Mesendoderm (in vitro differentiated cells): Measurements from ENCODE around the gene ELOB.

Experiments
- DNase-seq: peaks from one replicate; pipeline ENCODE4 v3.0.0; 2013
- H2AK5ac ChIP-seq: 2 replicates; pipeline ENCODE4 v1.6.1; 2013; ENCODE audit warnings: low read length, inconsistent platforms
- H2BK120ac ChIP-seq: 2 replicates; pipeline ENCODE4 v1.6.1; 2013; ENCODE audit warnings: low read depth, mild to moderate bottlenecking, low read length, moderate library complexity, mixed read lengths
- H2BK15ac ChIP-seq: replicated peaks from 2 replicates; pipeline ENCODE4 v1.6.1; 2013; ENCODE audit warnings: low read depth, mild to moderate bottlenecking, moderate library complexity
- H2BK5ac ChIP-seq: 2 replicates; pipeline ENCODE4 v1.6.1; 2013; ENCODE audit warnings: low read length, inconsistent platforms
- H3K18ac ChIP-seq: 2 replicates; pipeline ENCODE4 v1.6.1; 2013; ENCODE audit warnings: mild to moderate bottlenecking, low read length, mixed read lengths
- H3K23ac ChIP-seq: one replicate; pipeline ENCODE4 v1.6.1; 2013; ENCODE audit warnings: low read length
- H3K27ac ChIP-seq: 2 replicates; pipeline ENCODE4 v1.5.1; 2013; ENCODE audit warnings: low read depth, mild to moderate bottlenecking, inconsistent platforms, low read length, moderate library complexity
- H3K27me3 ChIP-seq: 2 replicates; pipeline ENCODE4 v1.6.1; 2013; ENCODE audit warnings: low read length, control low read depth, mild to moderate bottlenecking, inconsistent platforms; ENCODE audit not compliant: insufficient read depth, poor library complexity
- H3K36me3 ChIP-seq: 2 replicates; pipeline ENCODE4 v1.6.1; 2013; ENCODE audit warnings: low read length, inconsistent platforms; ENCODE audit not compliant: control insufficient read depth, insufficient read depth
- H3K4ac ChIP-seq: one replicate; pipeline ENCODE4 v1.6.1; 2013; ENCODE audit warnings: low read depth, mild to moderate bottlenecking, low read length, moderate library complexity
- H3K4me1 ChIP-seq: 2 replicates; pipeline ENCODE4 v1.6.1; 2013; ENCODE audit warnings: low read depth, low read length, inconsistent platforms; ENCODE audit not compliant: control insufficient read depth
- H3K4me2 ChIP-seq: 2 replicates; pipeline ENCODE4 v1.6.1; 2013; ENCODE audit warnings: low read length
- H3K4me3 ChIP-seq: 2 replicates; pipeline ENCODE4 v1.5.1; 2013; ENCODE audit warnings: mild to moderate bottlenecking, low read length
- H3K56ac ChIP-seq: one replicate; pipeline ENCODE4 v1.6.1; 2013; ENCODE audit warnings: low read length
- H3K79me1 ChIP-seq: 2 replicates; pipeline ENCODE4 v1.6.1; 2013; ENCODE audit warnings: low read length, inconsistent platforms
- H3K79me2 ChIP-seq: 2 replicates; pipeline ENCODE4 v1.6.1; 2013; ENCODE audit warnings: mild to moderate bottlenecking, low read length; ENCODE audit not compliant: control insufficient read depth, insufficient read depth
- H3K9ac ChIP-seq: 2 replicates; pipeline ENCODE4 v1.6.1; 2013; ENCODE audit warnings: low read length, inconsistent platforms
- H4K5ac ChIP-seq: one replicate; pipeline ENCODE4 v1.6.1; 2013; ENCODE audit warnings: low read length
- H4K8ac ChIP-seq: one replicate; pipeline ENCODE4 v1.6.1; 2013; ENCODE audit warnings: low read depth, mild to moderate bottlenecking, control low read depth, low read length, moderate library complexity
- whole genome bisulfite sequencing: extraction: QIAGEN DNeasy Blood & Tissue Kit; methylation state at CpG from one replicate; pipeline ENCODE4 v1.1.7; 2013; ENCODE audit warnings: low lambda C conversion rate, missing lambda C conversion rate; ENCODE audit not compliant: insufficient coverage; ENCODE audit errors: extremely low coverage; 5-methylcytosine and 5-hydroxymethylcytosine counted together

The ELOB gene

DNA sequence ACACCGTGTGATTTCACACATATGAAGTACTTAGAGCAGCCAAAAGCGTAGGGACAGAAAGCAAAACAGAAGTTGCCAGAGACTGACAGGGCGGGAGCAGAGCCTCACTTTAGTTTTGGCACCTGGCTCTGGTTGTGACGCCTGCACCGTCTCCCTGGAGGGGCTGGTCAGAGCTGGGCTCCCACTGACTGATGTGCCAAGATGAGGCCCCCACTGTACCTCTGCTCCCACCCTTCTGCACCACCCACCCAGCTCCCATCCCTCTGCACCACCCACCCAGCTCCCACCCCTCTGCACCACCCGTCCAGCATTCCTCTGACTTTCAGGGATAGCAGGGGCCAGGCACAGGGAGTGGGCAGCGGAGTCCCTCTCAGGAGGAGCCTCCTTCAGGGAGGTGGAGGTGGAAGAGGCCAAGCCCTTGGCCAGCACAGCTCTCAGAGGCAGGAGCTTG, 36.7 kb upstream of the ELOB start:
- H2BK120ac ChIP-seq = no peak overlapping the region
- H3K79me2 ChIP-seq = no peaks in the 10 kb centered on the region
- no peak overlapping the region for H2BK5ac ChIP-seq
- no peak overlapping the region for H3K4me3 ChIP-seq
- H3K56ac ChIP-seq = no peak overlapping the region
- H3K4me1 ChIP-seq = no peaks in the 10 kb centered on the region
- H4K5ac ChIP-seq = no peak overlapping the region
- no peak overlapping the region for H3K4ac ChIP-seq
- no peak overlapping the region for H3K18ac ChIP-seq
- no CpG with 5 or more reads among the region's 7 CpGs for WGBS
- no peak overlapping the region for H3K9ac ChIP-seq
- H2BK15ac ChIP-seq = no peak overlapping the region
- DNase-seq = no peak
- H3K4me2 ChIP-seq = no peak overlapping the region
- H3K27me3 ChIP-seq = no peaks in the 10 kb centered on the region
- no peaks in the 10 kb centered on the region for H3K79me1 ChIP-seq
- no peaks in the 10 kb centered on the region for H3K36me3 ChIP-seq
- H3K23ac ChIP-seq = no peak overlapping the region
- no peak overlapping the region for H2AK5ac ChIP-seq
- no peak overlapping the region for H4K8ac ChIP-seq
- H3K27ac ChIP-seq = no peak overlapping the region

DNA sequence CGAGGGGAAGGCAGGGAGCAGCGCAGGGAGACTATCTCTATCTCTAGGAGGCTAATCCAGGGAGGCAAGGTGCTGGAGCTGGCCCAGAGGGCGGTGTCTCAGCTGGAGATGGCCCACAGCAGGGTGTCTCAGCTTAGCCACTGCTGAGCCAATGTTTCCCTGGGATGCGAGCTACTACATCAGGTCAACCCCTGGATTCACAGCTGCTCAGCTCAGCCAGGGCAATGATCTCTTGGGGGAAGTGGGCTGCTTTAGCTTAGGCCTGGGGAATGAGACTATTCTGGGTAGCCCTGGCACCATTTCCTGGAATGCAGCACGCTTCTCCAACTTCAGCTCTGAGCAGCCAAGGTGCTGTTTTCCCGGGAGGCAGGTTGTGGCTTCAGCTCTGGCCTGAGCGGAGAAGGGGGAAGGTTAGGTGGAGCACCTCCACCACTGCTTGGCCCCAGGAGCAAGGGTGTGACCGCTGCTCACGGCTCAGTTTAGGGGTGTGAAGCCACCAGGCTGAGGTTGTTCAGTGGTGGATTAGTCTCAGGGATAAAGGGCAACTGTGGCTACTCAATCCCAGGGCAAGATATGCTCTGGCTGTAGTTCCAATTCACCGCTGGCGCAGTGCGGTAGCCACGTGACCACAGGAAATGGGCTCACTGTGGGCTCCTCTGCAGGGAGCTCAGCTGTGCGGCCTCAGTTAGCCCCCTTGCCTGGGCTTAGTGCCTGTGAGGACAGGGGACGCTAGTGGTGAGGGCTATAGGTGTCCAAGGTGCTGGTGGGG, 34.8 kb upstream of the ELOB start:
- Histone ChIP-seq H2BK120ac (no peak overlapping the region), H3K79me2 (no peaks in the 10 kb centered on the region), H3K4me1 (no peaks in the 10 kb centered on the region), H3K4me2 (no peak overlapping the region), H2BK5ac (no peak overlapping the region), H3K4ac (no peak overlapping the region), H3K36me3 (no peaks in the 10 kb centered on the region), H3K27me3 (no peaks in the 10 kb centered on the region), H3K18ac (no peak overlapping the region), H4K8ac (no peak overlapping the region), H4K5ac (no peak overlapping the region), H3K56ac (no peak overlapping the region), H3K79me1 (no peaks in the 10 kb centered on the region), H2AK5ac (no peak overlapping the region), H3K27ac (no peak overlapping the region), H3K9ac (no peak overlapping the region), H2BK15ac (no peak overlapping the region), H3K23ac (no peak overlapping the region), H3K4me3 (no peak overlapping the region)
- no peak for DNase-seq
- WGBS = no CpG with 5 or more reads among the region's 15 CpGs

DNA sequence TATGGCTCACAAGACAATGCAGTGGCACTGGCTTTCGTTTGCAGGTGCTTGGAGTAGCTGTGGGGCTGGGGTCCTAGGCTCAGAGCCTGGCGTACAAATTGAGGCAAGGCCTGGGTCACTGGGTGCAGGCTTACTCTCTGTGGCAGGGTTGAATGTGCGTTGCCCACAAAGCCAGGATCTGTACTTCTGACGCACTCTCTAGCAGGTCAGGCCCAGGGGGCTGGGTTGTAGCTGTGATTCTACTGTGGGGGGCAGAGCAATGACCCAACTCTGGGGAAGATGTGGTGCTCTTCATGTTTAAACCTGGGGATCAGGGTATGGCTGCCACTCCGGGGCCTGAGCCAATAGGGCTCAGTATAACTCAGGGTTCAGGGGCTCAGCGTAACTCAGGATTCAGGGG, 33.6 kb upstream of the ELOB start:
- no peaks in the 10 kb centered on the region for H3K27me3 ChIP-seq
- H4K5ac ChIP-seq = no peak overlapping the region
- no peaks in the 10 kb centered on the region for H3K79me2 ChIP-seq
- H3K4ac ChIP-seq = no peak overlapping the region
- no peaks in the 10 kb centered on the region for H3K4me1 ChIP-seq
- no peak overlapping the region for H3K18ac ChIP-seq
- H3K9ac ChIP-seq = no peak overlapping the region
- H3K4me2 ChIP-seq = no peak overlapping the region
- H2BK15ac ChIP-seq = no peak overlapping the region
- H2AK5ac ChIP-seq = no peak overlapping the region
- H3K56ac ChIP-seq = no peak overlapping the region
- no peak overlapping the region for H3K23ac ChIP-seq
- no peak overlapping the region for H3K4me3 ChIP-seq
- no peak overlapping the region for H2BK120ac ChIP-seq
- WGBS = no CpG with 5 or more reads among the region's 6 CpGs
- DNase-seq = no peak
- no peaks in the 10 kb centered on the region for H3K79me1 ChIP-seq
- no peak overlapping the region for H2BK5ac ChIP-seq
- H4K8ac ChIP-seq = no peak overlapping the region
- no peak overlapping the region for H3K27ac ChIP-seq
- H3K36me3 ChIP-seq = no peaks in the 10 kb centered on the region

DNA sequence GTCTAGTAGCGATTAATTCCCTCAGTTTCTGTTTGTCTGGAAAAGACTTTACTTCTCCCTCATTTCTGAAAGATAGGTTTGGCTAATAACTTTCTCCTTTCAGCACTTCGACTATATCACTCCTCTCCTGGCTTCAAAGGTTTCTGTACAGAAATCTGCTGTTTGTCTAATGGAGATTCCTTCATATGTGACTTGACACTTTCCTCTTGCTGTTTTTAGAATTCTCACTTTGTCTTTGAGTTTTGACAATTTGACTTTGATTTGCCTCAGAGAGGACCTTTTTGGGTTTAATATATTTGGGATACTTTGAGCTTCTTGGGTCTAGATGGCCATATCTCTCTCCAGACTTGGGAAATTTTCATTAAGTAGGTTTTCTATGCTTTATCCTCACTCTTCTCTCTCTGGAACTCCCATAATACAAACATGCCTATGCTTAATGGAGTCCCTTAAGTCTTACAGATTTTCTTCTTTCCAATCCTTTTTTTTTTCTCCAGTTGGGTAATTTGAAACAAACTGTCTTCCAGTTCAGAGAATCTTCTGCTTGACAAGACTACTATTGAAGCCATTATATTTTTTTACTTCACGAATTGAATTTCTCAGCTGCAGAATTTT, 32.2 kb upstream of the ELOB start:
- Histone ChIP-seq H3K18ac (no peak overlapping the region), H3K27me3 (no peaks in the 10 kb centered on the region), H3K79me2 (no peaks in the 10 kb centered on the region), H3K36me3 (no peaks in the 10 kb centered on the region), H2BK15ac (no peak overlapping the region), H3K56ac (no peak overlapping the region), H3K4me3 (no peak overlapping the region), H3K27ac (no peak overlapping the region), H4K5ac (no peak overlapping the region), H3K23ac (no peak overlapping the region), H3K9ac (no peak overlapping the region), H3K4ac (no peak overlapping the region), H2AK5ac (no peak overlapping the region), H3K4me1 (no peaks in the 10 kb centered on the region), H2BK120ac (no peak overlapping the region), H4K8ac (no peak overlapping the region), H2BK5ac (no peak overlapping the region), H3K79me1 (no peaks in the 10 kb centered on the region), H3K4me2 (no peak overlapping the region)
- WGBS = no CpG with 5 or more reads among the region's 3 CpGs
- no peak for DNase-seq

DNA sequence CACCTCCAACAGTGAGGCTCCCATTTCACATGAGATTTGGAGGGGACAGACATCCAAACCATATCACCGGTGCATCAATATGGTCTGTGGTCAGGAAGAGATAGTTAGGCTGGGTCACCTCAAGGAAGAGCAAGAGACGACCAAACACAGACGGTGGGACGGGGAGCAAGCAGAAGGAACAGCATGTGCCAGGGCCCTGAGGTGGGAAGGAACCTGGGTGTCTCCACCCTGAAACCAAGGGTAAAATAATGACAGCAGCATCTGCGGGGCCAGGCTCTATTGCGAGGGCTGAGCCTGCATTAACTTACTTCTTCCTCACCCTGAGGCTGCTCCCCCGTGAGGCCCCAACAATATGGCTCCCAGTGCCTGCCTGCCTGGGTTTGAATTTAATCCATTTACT, 31.1 kb upstream of the ELOB start:
- H3K18ac ChIP-seq = no peak overlapping the region
- H3K79me2 ChIP-seq = no peaks in the 10 kb centered on the region
- WGBS = no CpG with 5 or more reads among the region's 7 CpGs
- no peak overlapping the region for H2BK15ac ChIP-seq
- H4K8ac ChIP-seq = no peak overlapping the region
- no peak overlapping the region for H3K56ac ChIP-seq
- no peak overlapping the region for H3K4me3 ChIP-seq
- no peak overlapping the region for H3K23ac ChIP-seq
- H2AK5ac ChIP-seq = no peak overlapping the region
- no peak overlapping the region for H3K27ac ChIP-seq
- no peak overlapping the region for H2BK120ac ChIP-seq
- H3K27me3 ChIP-seq = no peaks in the 10 kb centered on the region
- no peak for DNase-seq
- no peak overlapping the region for H3K4me2 ChIP-seq
- no peak overlapping the region for H3K9ac ChIP-seq
- H3K4me1 ChIP-seq = no peaks in the 10 kb centered on the region
- no peak overlapping the region for H4K5ac ChIP-seq
- H3K4ac ChIP-seq = no peak overlapping the region
- H2BK5ac ChIP-seq = no peak overlapping the region
- H3K36me3 ChIP-seq = no peaks in the 10 kb centered on the region
- no peaks in the 10 kb centered on the region for H3K79me1 ChIP-seq
